H1 (cell line): Measurements from ENCODE around the gene MED16. TPM values are rescaled to one million over a fixed set of nuclear protein-coding genes. Genes with fewer than 3 reads are reported as not detected.

Experiments used
- CTCF ChIA-PET: fragments of 300-600 bp; sonication (Branson Sonifier 250); formaldehyde crosslinking; loops from one replicate; lab custom pipeline; 2021; ENCODE audit not compliant: partially characterized antibody; lab: Charles Lee
- POLR2A ChIA-PET: fragments of 300-600 bp; sonication (Branson Sonifier 250); formaldehyde crosslinking; loops from one replicate; lab custom pipeline; 2021; ENCODE audit warnings: inconsistent platforms; ENCODE audit not compliant: partially characterized antibody; lab: Charles Lee
- DNase-seq, 2 experiments: peaks; one replicate each; pipeline versions ENCODE4 v3.0.0 to v3.0.0-alpha.2; 2010 to 2022; ENCODE audit warnings: low spot score in 2 of 2, low read depth in 1 of 2, mixed read lengths in 1 of 2
- FAIRE-seq: peaks from 2 replicates; lab custom pipeline; 2011; peaks lifted over from hg19 to GRCh38; lab: Jason Lieb, UNC
- H2AFZ ChIP-seq: 2 replicates; pipeline ENCODE4 v1.8.1; 2012; ENCODE audit warnings: low read length, inconsistent platforms
- H2AK5ac ChIP-seq: 2 replicates; pipeline ENCODE4 v1.6.1; 2013; ENCODE audit warnings: low read depth, low read length
- H2BK120ac ChIP-seq: replicated peaks from 2 replicates; pipeline ENCODE3; 2013; ENCODE audit warnings: low read depth, low read length, inconsistent platforms
- H2BK12ac ChIP-seq: 2 replicates; pipeline ENCODE4 v1.6.1; 2013; ENCODE audit warnings: low read depth, low read length
- H2BK15ac ChIP-seq: 2 replicates; pipeline ENCODE4 v1.6.1; 2013; ENCODE audit warnings: low read length
- H2BK20ac ChIP-seq: 2 replicates; pipeline ENCODE4 v1.6.1; 2013; ENCODE audit warnings: low read length
- H2BK5ac ChIP-seq: 2 replicates; pipeline ENCODE4 v1.6.1; 2013; ENCODE audit warnings: low read depth, low read length
- H3K14ac ChIP-seq: 2 replicates; pipeline ENCODE4 v1.6.1; 2013; ENCODE audit warnings: inconsistent platforms; ENCODE audit not compliant: insufficient read length
- H3K18ac ChIP-seq: 2 replicates; pipeline ENCODE4 v1.6.1; 2013; ENCODE audit warnings: low read length; ENCODE audit errors: extremely low read depth
- H3K23ac ChIP-seq: 2 replicates; pipeline ENCODE4 v1.6.1; 2013; ENCODE audit warnings: inconsistent platforms; ENCODE audit not compliant: insufficient read length
- H3K23me2 ChIP-seq: 2 replicates; pipeline ENCODE4 v1.6.1; 2013; ENCODE audit warnings: low read depth, low read length
- H3K27ac ChIP-seq: 2 replicates; pipeline ENCODE4 v1.6.1; 2011; ENCODE audit warnings: low read depth, low read length, inconsistent platforms
- H3K27me3 ChIP-seq, 4 experiments: replicated peaks in 1 of 4; 1 replicate in 1 of 4; 2 replicates in 3 of 4; pipeline versions ENCODE4 v1.6.1 to v1.8.1; 2011 to 2013; ENCODE audit warnings: low read length in 3 of 4, mild to moderate bottlenecking in 3 of 4, inconsistent platforms in 2 of 4, mixed read lengths in 2 of 4, moderate library complexity in 1 of 4; ENCODE audit not compliant: control insufficient read depth in 3 of 4, insufficient read depth in 3 of 4; ENCODE audit errors: extremely low read depth in 1 of 4
- H3K36me3 ChIP-seq, 4 experiments: 2 replicates each; pipeline versions ENCODE4 v1.6.1 to v1.8.1; 2011 to 2013; ENCODE audit warnings: mild to moderate bottlenecking in 4 of 4, low read length in 3 of 4, moderate library complexity in 2 of 4, control low read depth in 1 of 4, inconsistent platforms in 1 of 4; ENCODE audit not compliant: insufficient read depth in 4 of 4, control insufficient read depth in 2 of 4
- H3K4ac ChIP-seq: replicated peaks from 2 replicates; pipeline ENCODE3; 2013; ENCODE audit warnings: low read length, low read depth, mixed read lengths, inconsistent platforms; ENCODE audit not compliant: insufficient read length
- H3K4me1 ChIP-seq, 4 experiments: replicated peaks in 1 of 4; 1 replicate in 1 of 4; 2 replicates in 3 of 4; pipeline versions ENCODE4 v1.6.1 to v1.8.1; 2011 to 2013; ENCODE audit warnings: low read length in 3 of 4, inconsistent platforms in 2 of 4, mixed read lengths in 1 of 4; ENCODE audit not compliant: insufficient read depth in 4 of 4, control insufficient read depth in 3 of 4
- H3K4me2 ChIP-seq, 2 experiments: 2 replicates each; pipeline versions ENCODE4 v1.6.1 to v1.8.1; 2011 to 2013; ENCODE audit warnings: low read depth in 2 of 2, low read length in 2 of 2, control low read depth in 1 of 2, inconsistent platforms in 1 of 2, mild to moderate bottlenecking in 1 of 2; ENCODE audit not compliant: insufficient read depth in 1 of 2
- H3K4me3 ChIP-seq, 4 experiments: fragments of 200-600, 300-600 bp in 1 of 4; sonication (generic), shearing (Covaris generic), sonication (Bioruptor Twin) in 1 of 4; 2 replicates each; pipeline versions ENCODE4 v1.5.1 to v1.8.1; 2011 to 2016; ENCODE audit warnings: low read length in 4 of 4, low read depth in 3 of 4, control low read depth in 2 of 4, inconsistent platforms in 2 of 4, mild to moderate bottlenecking in 2 of 4, mixed read lengths in 1 of 4, moderate library complexity in 1 of 4; ENCODE audit not compliant: insufficient read depth in 2 of 4; ENCODE audit errors: extremely low read depth in 1 of 4
- H3K56ac ChIP-seq: replicated peaks from 2 replicates; pipeline ENCODE3; 2013; ENCODE audit warnings: low read depth, mild to moderate bottlenecking, mixed read lengths, low read length, inconsistent platforms; ENCODE audit not compliant: insufficient read length
- H3K79me1 ChIP-seq: 2 replicates; pipeline ENCODE4 v1.6.1; 2013; ENCODE audit warnings: low read depth, low read length, control low read depth
- H3K79me2 ChIP-seq, 2 experiments: 2 replicates each; pipeline versions ENCODE4 v1.6.1 to v1.8.1; 2012 to 2013; ENCODE audit warnings: low read length in 2 of 2, mild to moderate bottlenecking in 2 of 2, inconsistent platforms in 1 of 2; ENCODE audit not compliant: insufficient read depth in 2 of 2, control insufficient read depth in 1 of 2
- H3K9ac ChIP-seq, 4 experiments: replicated peaks in 1 of 4; 1 replicate in 1 of 4; 2 replicates in 3 of 4; pipeline versions ENCODE4 v1.6.1 to v1.8.1; 2011 to 2013; ENCODE audit warnings: low read depth in 3 of 4, low read length in 3 of 4, control low read depth in 2 of 4, mild to moderate bottlenecking in 2 of 4, moderate library complexity in 2 of 4, inconsistent platforms in 1 of 4; ENCODE audit errors: extremely low read depth in 1 of 4
- H3K9me3 ChIP-seq, 2 experiments: 2 replicates each; pipeline versions ENCODE4 v1.6.1 to v1.8.1; 2012 to 2013; ENCODE audit warnings: mild to moderate bottlenecking in 2 of 2, moderate library complexity in 2 of 2, control low read depth in 1 of 2, inconsistent platforms in 1 of 2, low read depth in 1 of 2, low read length in 1 of 2, mixed read lengths in 1 of 2; ENCODE audit not compliant: insufficient read depth in 2 of 2
- H4K20me1 ChIP-seq, 2 experiments: replicated peaks in 1 of 2; 2 replicates each; pipeline versions ENCODE3 to v1.8.1; 2011 to 2013; ENCODE audit warnings: inconsistent platforms in 2 of 2, low read length in 2 of 2, mild to moderate bottlenecking in 1 of 2; ENCODE audit not compliant: insufficient read depth in 2 of 2, control insufficient read depth in 1 of 2
- H4K5ac ChIP-seq: 2 replicates; pipeline ENCODE4 v1.6.1; 2013; ENCODE audit warnings: low read length, low read depth, mixed read lengths, inconsistent platforms; ENCODE audit not compliant: insufficient read length
- H4K8ac ChIP-seq: 2 replicates; pipeline ENCODE4 v1.8.0; 2013; ENCODE audit warnings: mild to moderate bottlenecking, moderate library complexity, low read length, inconsistent platforms; ENCODE audit not compliant: insufficient read depth; ENCODE audit errors: extremely low read depth
- H4K91ac ChIP-seq: replicated peaks from 2 replicates; pipeline ENCODE3; 2013; ENCODE audit warnings: low read length, mixed read lengths, inconsistent platforms; ENCODE audit not compliant: insufficient read length
- CTBP2 ChIP-seq: IDR thresholded peaks from 2 replicates; pipeline ENCODE4 v1.7.0; 2011; ENCODE audit warnings: borderline replicate concordance, mild to moderate bottlenecking, moderate library complexity, mixed read lengths, low read length; ENCODE audit not compliant: insufficient read depth, insufficient read length
- FOSL1 ChIP-seq: IDR thresholded peaks from 2 replicates; pipeline ENCODE4 v1.6.1; 2011; ENCODE audit warnings: mild to moderate bottlenecking, low read depth, low read length, moderate library complexity; ENCODE audit not compliant: insufficient read depth
- HDAC6 ChIP-seq: IDR thresholded peaks from one replicate; pipeline ENCODE4 v1.7.1; 2012; ENCODE audit warnings: low read depth, mild to moderate bottlenecking, inconsistent platforms, low read length, moderate library complexity
- JUND ChIP-seq: IDR thresholded peaks from 2 replicates; pipeline ENCODE4 v1.6.1; 2011; ENCODE audit warnings: mild to moderate bottlenecking, improper control_type of control experiment, low read length
- KDM1A ChIP-seq: fragments of 200-600, 300-600 bp; sonication (generic); IDR thresholded peaks from 2 replicates; pipeline ENCODE4 v1.7.1; 2016; ENCODE audit warnings: mild to moderate bottlenecking, low read length, borderline replicate concordance
- PHF8 ChIP-seq: fragments of 200-600 bp; sonication (generic); conservative IDR thresholded peaks from 2 replicates; pipeline ENCODE4 v1.7.1; 2012; ENCODE audit warnings: low read depth, mild to moderate bottlenecking, inconsistent platforms, low read length, moderate library complexity
- RXRA ChIP-seq: IDR thresholded peaks from 2 replicates; pipeline ENCODE4 v1.6.1; 2011; ENCODE audit warnings: low read depth, mild to moderate bottlenecking, low read length, moderate library complexity; ENCODE audit not compliant: insufficient read depth
- SIN3A ChIP-seq, 2 experiments: IDR thresholded peaks in 1 of 2; conservative IDR thresholded peaks in 1 of 2; 2 replicates each; pipeline ENCODE4 v1.6.1; 2011 to 2012; ENCODE audit warnings: low read length in 2 of 2, improper control_type of control experiment in 1 of 2, low read depth in 1 of 2, mild to moderate bottlenecking in 1 of 2
- SRF ChIP-seq: IDR thresholded peaks from 2 replicates; pipeline ENCODE4 v1.6.1; 2011; ENCODE audit warnings: mild to moderate bottlenecking, low read depth, low read length, moderate library complexity
- TAF1 ChIP-seq: IDR thresholded peaks from 2 replicates; pipeline ENCODE4 v1.6.1; 2011; ENCODE audit warnings: mild to moderate bottlenecking, low read depth, low read length
- WGBS, 2 experiments: shearing (Covaris generic) in 1 of 2; methylation state at CpG; one replicate each; pipeline versions ENCODE4 v1.1.6 to v1.1.7; 2013 to 2015; ENCODE audit warnings: low lambda C conversion rate in 2 of 2, mixed read lengths in 2 of 2, inconsistent platforms in 1 of 2, low coverage in 1 of 2, missing lambda C conversion rate in 1 of 2; ENCODE audit not compliant: insufficient replicate concordance in 2 of 2, insufficient coverage in 1 of 2, insufficient read length in 1 of 2; ENCODE audit errors: extremely low coverage in 1 of 2, missing lambda C conversion rate in 1 of 2; 5-methylcytosine and 5-hydroxymethylcytosine counted together
- polyA plus RNA-seq, 7 experiments: library from polyadenylated mRNA; depleted of rRNA in 3 of 7; stranded (reverse) in 5 of 7; unstranded in 2 of 7; fragments of >200 nt in 5 of 7; fragments of 200-250 nt in 2 of 7; gene quantifications; 1 replicate in 5 of 7; 2 replicates in 1 of 7; 4 replicates in 1 of 7; pipeline versions ENCODE4 v1.2.1 to v1.2.3, GENCODE V29; 2011 to 2013; ENCODE audit warnings: missing spikeins in 2 of 7, mixed read lengths in 2 of 7
- total RNA-seq: library from RNA; stranded (reverse); fragmentation: NEBNext Ultra II Directional; extraction: Animal tissue kit (Norgen Biotek cat#: 25700); gene quantifications from 2 replicates; pipeline ENCODE4 v1.2.1, GENCODE V29; 2021

Gene MED16
- total and polyA plus RNA-seq, 2 of the 8 experiments (the other 6 are each of a cell fraction or from before 2014, with no cell fraction given): 51.0 to 67.2 TPM

DNA sequence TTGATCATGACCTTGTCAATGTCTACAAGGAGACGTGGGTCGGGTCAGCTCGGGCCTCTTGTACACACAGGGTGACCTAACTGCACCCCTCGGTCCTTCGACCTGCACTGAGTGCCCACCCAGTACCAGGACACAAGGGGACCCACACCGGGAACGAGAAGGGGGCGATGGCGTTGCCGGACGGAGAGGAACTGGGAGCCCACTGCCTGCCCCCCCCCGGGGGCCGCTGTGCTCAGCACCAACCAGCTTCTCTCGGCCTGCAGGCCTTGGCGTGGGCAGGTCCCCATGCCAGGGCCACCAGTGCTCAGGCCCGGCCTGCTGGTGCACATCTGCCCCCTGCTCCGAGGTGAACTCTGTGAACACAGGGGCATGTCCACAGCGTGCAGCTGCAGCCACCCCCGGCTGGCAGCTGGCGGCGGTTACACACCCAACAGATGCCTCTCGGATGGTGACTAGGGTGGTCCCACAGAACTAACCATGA is 19.4 kb downstream of the MED16 start:
- H4K8ac ChIP-seq: no peak overlapping the region; the same call in 1 of the 2 replicates
- H4K91ac ChIP-seq: no peak overlapping the region
- TF ChIP-seq SIN3A (conservative IDR thresholded peaks at IDR 0.05 in 1 of 2, IDR thresholded peaks at IDR 0.05 in 1 of 2; ENCODE audit: low read depth in 1 of 2, low read length in 2 of 2) (no peak), CTBP2 (no peak), TAF1 (no peak), PHF8 (no peak), KDM1A (no peak), SRF (no peak), RXRA (no peak), FOSL1 (no peak), HDAC6 (no peak), JUND (no peak)
- H2BK120ac ChIP-seq: no peak overlapping the region
- H3K27me3 ChIP-seq: no peaks in the 10 kb centered on the region
- DNase-seq (no peak), FAIRE-seq (no peak)
- peak overlapping the region; percentile 48; the same call in 1 of the 2 replicates for H3K18ac ChIP-seq
- ChIA-PET CTCF (interaction anchor here (0.7 to 3.1 kb wide), 5 partner anchors 9 to 108 kb away, joined by 3 to 16 read pairs (median 5); no protein-coding TSS in a partner anchor), POLR2A (interaction anchor here (0.6 to 11.5 kb wide), 7 partner anchors 10 to 148 kb away, joined by 3 to 82 read pairs (median 4); partner anchors contain the start of genes ELANE, MED16, RNU6-2 and RNU6-9)
- no peak overlapping the region for H3K4ac ChIP-seq
- no peak overlapping the region; the same call in 1 of the 2 replicates for H2AK5ac ChIP-seq
- peak overlapping the region; percentile 56; the same call in 1 of the 2 replicates for H2BK5ac ChIP-seq
- no peak overlapping the region for H3K27ac ChIP-seq
- 92% methylated on average over 16 of the region's 22 CpGs; no CpG with 5 or more reads in 1 of the 2 experiments for WGBS, 2 experiments
- H2AFZ ChIP-seq: no peak overlapping the region
- no peak overlapping the region for H3K4me3 ChIP-seq
- no peaks in the 10 kb centered on the region for H3K23me2 ChIP-seq
- H3K4me2 ChIP-seq: no peak overlapping the region
- no peak overlapping the region for H3K9ac ChIP-seq
- H3K9me3 ChIP-seq: peaks cover 0 to 3% of the 10 kb centered on the region in 2 experiments; a peak in 1 of 4 replicates
- H4K5ac ChIP-seq: no peak overlapping the region
- H2BK15ac ChIP-seq: peak overlapping the region; percentile 40; the same call in 1 of the 2 replicates
- H3K36me3 ChIP-seq: peaks cover 0 to 12% (median 0%) of the 10 kb centered on the region in 4 experiments; a peak in 3 of 8 replicates
- H2BK20ac ChIP-seq: no peak overlapping the region
- H3K79me1 ChIP-seq: peaks cover 2% of the 10 kb centered on the region
- H3K79me2 ChIP-seq: no peaks in the 10 kb centered on the region
- H3K4me1 ChIP-seq: peaks cover 0 to 12% (median 4%) of the 10 kb centered on the region in 4 experiments; a peak in 5 of 7 replicates
- H3K23ac ChIP-seq: no peak overlapping the region
- H4K20me1 ChIP-seq: peaks cover 4 to 5% of the 10 kb centered on the region in 2 experiments
- H2BK12ac ChIP-seq: peak overlapping the region; percentile 68; the same call in 1 of the 2 replicates
- H3K56ac ChIP-seq: no peak overlapping the region
- H3K14ac ChIP-seq: no peak overlapping the region
